ENCODE measurements around the gene UBE3B.

The UBE3B gene

GRCh38 chr12:109553906-109554500, 76.6 kb downstream of the UBE3B start:
- no peak for DNase-seq (ENCODE audit: low read depth, low spot score)

- no peak for DNase-seq (ENCODE audit: low read depth, low spot score)
These were observed 77.3 kb downstream of the UBE3B start for GRCh38 chr12:109554761-109555160.

- no peak for DNase-seq (ENCODE audit: low read depth, low spot score)
These were observed 78.2 kb downstream of the UBE3B start for GRCh38 chr12:109555431-109556315.

- no peak for DNase-seq (ENCODE audit: low read depth, low spot score)
These were observed 79.8 kb downstream of the UBE3B start for GRCh38 chr12:109557200-109557599.

GRCh38 chr12:109557805-109558204, 80.4 kb downstream of the UBE3B start:
- no peak for DNase-seq (ENCODE audit: low read depth, low spot score)

GRCh38 chr12:109558374-109559199, 81.2 kb downstream of the UBE3B start:
- DNase-seq (ENCODE audit: low read depth, low spot score), result no peak

- no peak for DNase-seq (ENCODE audit: low read depth, low spot score)
These were observed 81.7 kb downstream of the UBE3B start for GRCh38 chr12:109559200-109559505.

GRCh38 chr12:109559601-109560000, 82.2 kb downstream of the UBE3B start:
- no peak for DNase-seq (ENCODE audit: low read depth, low spot score)

- DNase-seq (ENCODE audit: low read depth, low spot score), result no peak
These were observed 83.7 kb downstream of the UBE3B start for GRCh38 chr12:109560867-109561710.

- DNase-seq (ENCODE audit: low read depth, low spot score), result no peak
These were observed 84.2 kb downstream of the UBE3B start for GRCh38 chr12:109561711-109562030.

GRCh38 chr12:109562871-109563270, 85.4 kb downstream of the UBE3B start:
- no peak for DNase-seq (ENCODE audit: low read depth, low spot score)

- DNase-seq (ENCODE audit: low read depth, low spot score), result no peak
These were observed 86.2 kb downstream of the UBE3B start for GRCh38 chr12:109563291-109564284.

GRCh38 chr12:109566424-109566823, 89.0 kb downstream of the UBE3B start:
- no peak for DNase-seq (ENCODE audit: low read depth, low spot score)

- DNase-seq (ENCODE audit: low read depth, low spot score), result no peak
These were observed 89.9 kb downstream of the UBE3B start for GRCh38 chr12:109567296-109567695.

GRCh38 chr12:109567967-109568366, 90.5 kb downstream of the UBE3B start:
- no peak for DNase-seq (ENCODE audit: low read depth, low spot score)

GRCh38 chr12:109568486-109568885, 91.1 kb downstream of the UBE3B start:
- DNase-seq (ENCODE audit: low read depth, low spot score), result no peak

- no peak for DNase-seq (ENCODE audit: low read depth, low spot score)
These were observed 94.5 kb downstream of the UBE3B start for GRCh38 chr12:109571773-109572505.

- DNase-seq (ENCODE audit: low read depth, low spot score), result no peak
These were observed 95.0 kb downstream of the UBE3B start for GRCh38 chr12:109572506-109572845.

- peak; percentile 98 for DNase-seq (ENCODE audit: low read depth, low spot score)
These were observed 95.8 kb downstream of the UBE3B start, which contains the start of the genes MMAB and MVK for GRCh38 chr12:109573029-109573913. MMAB (minus strand) TSS chr12:109573504; CDS start chr12:109573480, 24 bp downstream. MVK (plus strand) TSS chr12:109573794; CDS start chr12:109574823, 1,029 bp downstream.

Measured in activated naive CD8-positive, alpha-beta T cell treated with anti-CD3 and anti-CD28 coated beads, Interleukin-2, amount 50 U/mL, for 16 hours (primary cell).